ENCODE results near the gene AOC2. TPM values are rescaled to one million over a fixed set of nuclear protein-coding genes. Genes with fewer than 3 reads are reported as not detected.
"Not testable (repeated sequence)": the region's sequence is repeated elsewhere in the genome, so short reads cannot be mapped to it uniquely, and the experiment has no call there.

AOC2 gene
- total and polyA plus RNA-seq, 7 donors: 1.2 to 2.1 (median 1.4) TPM; not detected in 2

DNA sequence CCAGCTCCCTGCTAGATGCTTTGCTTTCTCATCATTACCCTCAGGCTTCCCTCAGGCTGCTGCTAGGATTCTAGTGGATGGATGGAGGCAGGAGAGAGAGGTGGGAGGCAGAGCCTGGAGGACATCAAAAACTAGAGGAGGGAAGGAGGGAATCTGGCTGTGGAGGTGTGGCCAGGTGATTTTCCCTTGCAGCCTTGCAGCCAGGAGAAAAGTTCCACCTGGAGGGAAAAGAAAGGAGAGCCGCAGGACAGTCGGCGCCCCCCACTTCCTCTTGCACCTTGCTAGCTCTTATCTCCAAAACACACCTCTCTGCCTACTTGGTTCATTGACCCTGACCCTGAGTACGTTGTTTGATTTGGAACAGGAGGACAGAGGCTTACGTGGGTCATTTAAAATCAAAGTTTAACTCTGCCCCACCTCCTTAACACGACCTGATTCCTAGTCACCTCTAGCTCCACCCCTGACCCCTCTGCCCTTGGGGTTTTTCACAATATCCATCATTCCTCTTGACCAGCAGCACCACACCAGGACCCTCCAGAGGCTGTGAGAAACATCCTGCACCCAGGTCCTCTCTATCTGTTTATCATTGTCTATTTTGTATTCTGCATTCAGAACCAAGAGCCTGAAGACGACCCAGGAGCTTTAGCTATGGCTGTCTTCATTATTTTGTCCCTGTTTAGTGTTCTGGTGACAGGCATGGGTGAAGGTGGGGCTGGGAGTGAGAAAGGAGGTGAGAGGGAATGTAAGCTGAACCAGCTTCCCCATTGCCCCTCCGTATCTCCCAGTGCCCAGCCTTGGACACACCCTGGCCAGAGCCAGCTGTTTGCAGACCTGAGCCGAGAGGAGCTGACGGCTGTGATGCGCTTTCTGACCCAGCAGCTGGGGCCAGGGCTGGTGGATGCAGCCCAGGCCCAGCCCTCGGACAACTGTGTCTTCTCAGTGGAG lies 22.5 kb downstream of the AOC2 start:
- no peak overlapping the region for H3K27ac ChIP-seq
- peaks cover 0 to 6% (median 0%) of the 10 kb centered on the region in 4 donors for H3K4me1 ChIP-seq
- intact Hi-C loops (cut with DNase I): no loop called here
- H3K36me3 ChIP-seq: peaks cover 0 to 31% (median 5%) of the 10 kb centered on the region in 4 donors
- H3K9me3 ChIP-seq: no peaks in the 10 kb centered on the region
- no peak for DNase-seq
- H3K4me3 ChIP-seq: no peak overlapping the region
- no peaks in the 10 kb centered on the region for H3K27me3 ChIP-seq
- 14 to 64% methylated on average over 12 of the region's 12 CpGs for WGBS, 2 donors
- TF ChIP-seq CTCF (IDR thresholded peaks at IDR 0.05): no peak
- no peak for TF ChIP-seq EP300 (IDR thresholded peaks at IDR 0.05)
- TF ChIP-seq POLR2AphosphoS5 (IDR thresholded peaks at IDR 0.05): no peak
- no peak for TF ChIP-seq POLR2A (IDR thresholded peaks at IDR 0.05)

- DNase-seq; intact Hi-C loops (cut with DNase I); H3K4me3 ChIP-seq; H3K4me1 ChIP-seq; H3K27me3 ChIP-seq; H3K27ac ChIP-seq; H3K9me3 ChIP-seq: not testable (repeated sequence)
- peaks cover 0 to 38% (median 8%) of the 10 kb centered on the region in 4 donors for H3K36me3 ChIP-seq
- 93 to 94% methylated on average over 21 of the region's 21 CpGs for WGBS, 2 donors
Measured at GRCh38 chr17:42867694-42868261, 23.4 kb downstream of the AOC2 start.

GRCh38 chr17:42868338-42868737 lies 24.0 kb downstream of the AOC2 start:
- H3K4me1 ChIP-seq: peaks cover 0 to 6% (median 0%) of the 10 kb centered on the region in 4 donors
- WGBS, 2 donors: 95% methylated on average over 12 of the region's 12 CpGs
- no peaks in the 10 kb centered on the region for H3K9me3 ChIP-seq
- no peak overlapping the region for H3K4me3 ChIP-seq
- intact Hi-C loops (cut with DNase I): no loop called here
- TF ChIP-seq POLR2AphosphoS5 (IDR thresholded peaks at IDR 0.05) (no peak), POLR2A (IDR thresholded peaks at IDR 0.05) (no peak), CTCF (IDR thresholded peaks at IDR 0.05) (no peak), EP300 (IDR thresholded peaks at IDR 0.05) (no peak)
- no peaks in the 10 kb centered on the region for H3K27me3 ChIP-seq
- no peak for DNase-seq
- peaks cover 0 to 44% (median 9%) of the 10 kb centered on the region in 4 donors for H3K36me3 ChIP-seq
- no peak overlapping the region for H3K27ac ChIP-seq

- intact Hi-C loops (cut with DNase I): no loop called here
- no peak for DNase-seq
- TF ChIP-seq POLR2A (IDR thresholded peaks at IDR 0.05) (no peak), CTCF (IDR thresholded peaks at IDR 0.05) (no peak), POLR2AphosphoS5 (IDR thresholded peaks at IDR 0.05) (no peak), EP300 (IDR thresholded peaks at IDR 0.05) (no peak)
Measured at GRCh38 chr17:42871647-42872046, 27.3 kb downstream of the AOC2 start.

DNA sequence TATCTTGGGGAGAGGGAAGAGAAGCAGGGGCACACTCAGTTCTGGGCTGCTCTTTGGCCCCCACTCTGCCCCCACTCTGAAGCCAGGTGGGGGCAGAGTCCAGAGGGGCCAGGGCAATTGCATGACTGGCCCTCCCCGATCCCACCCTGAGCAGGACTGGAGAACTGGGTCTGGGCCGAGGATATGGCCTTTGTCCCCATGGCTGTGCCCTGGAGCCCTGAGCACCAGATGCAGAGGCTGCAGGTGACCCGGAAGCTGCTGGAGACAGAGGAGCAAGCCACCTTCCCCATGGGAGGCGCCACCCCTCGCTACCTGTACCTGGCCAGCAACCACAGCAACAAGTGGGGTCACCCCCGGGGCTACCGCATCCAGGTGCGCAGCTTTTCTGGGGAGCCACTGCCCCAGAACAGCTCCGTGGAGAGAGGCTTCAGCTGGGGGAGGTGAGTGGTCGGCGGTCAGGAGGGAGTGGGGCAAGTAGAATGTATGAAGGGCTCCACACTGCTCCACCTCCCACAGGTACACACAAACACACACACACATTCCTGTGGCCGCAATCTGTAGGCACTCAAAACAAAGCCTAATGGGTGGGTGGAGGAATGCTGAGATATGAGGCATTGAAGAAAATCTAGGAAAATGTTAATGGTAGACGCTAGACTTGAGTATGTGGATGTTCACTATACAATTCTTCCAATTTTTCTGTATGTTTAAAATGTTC lies 28.0 kb downstream of the AOC2 start:
- Histone ChIP-seq H3K27me3 (no peaks in the 10 kb centered on the region), H3K4me3 (no peak overlapping the region), H3K4me1 (no peaks in the 10 kb centered on the region), H3K36me3 (peaks cover 0 to 41% (median 6%) of the 10 kb centered on the region in 4 donors), H3K9me3 (no peaks in the 10 kb centered on the region), H3K27ac (no peak overlapping the region)
- intact Hi-C loops (cut with DNase I): no loop called here
- TF ChIP-seq POLR2AphosphoS5 (IDR thresholded peaks at IDR 0.05) (no peak), CTCF (IDR thresholded peaks at IDR 0.05) (no peak), POLR2A (IDR thresholded peaks at IDR 0.05) (no peak), EP300 (IDR thresholded peaks at IDR 0.05) (no peak)
- WGBS, 2 donors: 91 to 95% methylated on average over 13 of the region's 13 CpGs
- DNase-seq: no peak

More at GRCh38 chr17:42871647-42872046, 27.3 kb downstream of the AOC2 start:
- Histone ChIP-seq H3K9me3 (no peaks in the 10 kb centered on the region), H3K27me3 (no peaks in the 10 kb centered on the region), H3K4me1 (no peaks in the 10 kb centered on the region), H3K27ac (no peak overlapping the region), H3K4me3 (no peak overlapping the region), H3K36me3 (peaks cover 0 to 44% (median 4%) of the 10 kb centered on the region in 4 donors)
- 93 to 97% methylated on average over 4 of the region's 4 CpGs for WGBS, 2 donors
